ENCODE data around the gene KY. TPM values are rescaled to one million over a fixed set of nuclear protein-coding genes. Genes with fewer than 3 reads are reported as not detected.

KY gene
- total and polyA plus RNA-seq, 2 experiments from 2014 or later, result not detected

DNA sequence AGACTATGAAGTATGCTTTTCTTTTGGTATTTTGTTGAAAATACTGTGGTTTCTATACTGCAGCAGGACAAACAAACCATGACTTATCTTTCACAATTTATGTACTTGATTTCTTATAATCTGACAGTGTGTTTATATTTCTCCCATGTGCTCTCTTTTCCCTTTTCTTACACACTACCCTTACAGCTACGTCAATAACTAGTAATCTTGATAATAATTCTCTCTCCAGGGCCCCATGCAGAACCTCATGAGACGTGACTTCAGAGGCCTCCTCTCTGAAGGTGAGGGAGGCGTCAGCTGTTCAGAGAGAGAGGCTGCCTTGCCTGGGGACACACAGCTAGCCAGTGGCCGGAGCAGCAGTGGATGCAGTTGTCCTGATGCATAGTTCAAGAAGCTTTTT, 35.9 kb downstream of the KY start (continued):
- TF ChIP-seq, protein P1, sequence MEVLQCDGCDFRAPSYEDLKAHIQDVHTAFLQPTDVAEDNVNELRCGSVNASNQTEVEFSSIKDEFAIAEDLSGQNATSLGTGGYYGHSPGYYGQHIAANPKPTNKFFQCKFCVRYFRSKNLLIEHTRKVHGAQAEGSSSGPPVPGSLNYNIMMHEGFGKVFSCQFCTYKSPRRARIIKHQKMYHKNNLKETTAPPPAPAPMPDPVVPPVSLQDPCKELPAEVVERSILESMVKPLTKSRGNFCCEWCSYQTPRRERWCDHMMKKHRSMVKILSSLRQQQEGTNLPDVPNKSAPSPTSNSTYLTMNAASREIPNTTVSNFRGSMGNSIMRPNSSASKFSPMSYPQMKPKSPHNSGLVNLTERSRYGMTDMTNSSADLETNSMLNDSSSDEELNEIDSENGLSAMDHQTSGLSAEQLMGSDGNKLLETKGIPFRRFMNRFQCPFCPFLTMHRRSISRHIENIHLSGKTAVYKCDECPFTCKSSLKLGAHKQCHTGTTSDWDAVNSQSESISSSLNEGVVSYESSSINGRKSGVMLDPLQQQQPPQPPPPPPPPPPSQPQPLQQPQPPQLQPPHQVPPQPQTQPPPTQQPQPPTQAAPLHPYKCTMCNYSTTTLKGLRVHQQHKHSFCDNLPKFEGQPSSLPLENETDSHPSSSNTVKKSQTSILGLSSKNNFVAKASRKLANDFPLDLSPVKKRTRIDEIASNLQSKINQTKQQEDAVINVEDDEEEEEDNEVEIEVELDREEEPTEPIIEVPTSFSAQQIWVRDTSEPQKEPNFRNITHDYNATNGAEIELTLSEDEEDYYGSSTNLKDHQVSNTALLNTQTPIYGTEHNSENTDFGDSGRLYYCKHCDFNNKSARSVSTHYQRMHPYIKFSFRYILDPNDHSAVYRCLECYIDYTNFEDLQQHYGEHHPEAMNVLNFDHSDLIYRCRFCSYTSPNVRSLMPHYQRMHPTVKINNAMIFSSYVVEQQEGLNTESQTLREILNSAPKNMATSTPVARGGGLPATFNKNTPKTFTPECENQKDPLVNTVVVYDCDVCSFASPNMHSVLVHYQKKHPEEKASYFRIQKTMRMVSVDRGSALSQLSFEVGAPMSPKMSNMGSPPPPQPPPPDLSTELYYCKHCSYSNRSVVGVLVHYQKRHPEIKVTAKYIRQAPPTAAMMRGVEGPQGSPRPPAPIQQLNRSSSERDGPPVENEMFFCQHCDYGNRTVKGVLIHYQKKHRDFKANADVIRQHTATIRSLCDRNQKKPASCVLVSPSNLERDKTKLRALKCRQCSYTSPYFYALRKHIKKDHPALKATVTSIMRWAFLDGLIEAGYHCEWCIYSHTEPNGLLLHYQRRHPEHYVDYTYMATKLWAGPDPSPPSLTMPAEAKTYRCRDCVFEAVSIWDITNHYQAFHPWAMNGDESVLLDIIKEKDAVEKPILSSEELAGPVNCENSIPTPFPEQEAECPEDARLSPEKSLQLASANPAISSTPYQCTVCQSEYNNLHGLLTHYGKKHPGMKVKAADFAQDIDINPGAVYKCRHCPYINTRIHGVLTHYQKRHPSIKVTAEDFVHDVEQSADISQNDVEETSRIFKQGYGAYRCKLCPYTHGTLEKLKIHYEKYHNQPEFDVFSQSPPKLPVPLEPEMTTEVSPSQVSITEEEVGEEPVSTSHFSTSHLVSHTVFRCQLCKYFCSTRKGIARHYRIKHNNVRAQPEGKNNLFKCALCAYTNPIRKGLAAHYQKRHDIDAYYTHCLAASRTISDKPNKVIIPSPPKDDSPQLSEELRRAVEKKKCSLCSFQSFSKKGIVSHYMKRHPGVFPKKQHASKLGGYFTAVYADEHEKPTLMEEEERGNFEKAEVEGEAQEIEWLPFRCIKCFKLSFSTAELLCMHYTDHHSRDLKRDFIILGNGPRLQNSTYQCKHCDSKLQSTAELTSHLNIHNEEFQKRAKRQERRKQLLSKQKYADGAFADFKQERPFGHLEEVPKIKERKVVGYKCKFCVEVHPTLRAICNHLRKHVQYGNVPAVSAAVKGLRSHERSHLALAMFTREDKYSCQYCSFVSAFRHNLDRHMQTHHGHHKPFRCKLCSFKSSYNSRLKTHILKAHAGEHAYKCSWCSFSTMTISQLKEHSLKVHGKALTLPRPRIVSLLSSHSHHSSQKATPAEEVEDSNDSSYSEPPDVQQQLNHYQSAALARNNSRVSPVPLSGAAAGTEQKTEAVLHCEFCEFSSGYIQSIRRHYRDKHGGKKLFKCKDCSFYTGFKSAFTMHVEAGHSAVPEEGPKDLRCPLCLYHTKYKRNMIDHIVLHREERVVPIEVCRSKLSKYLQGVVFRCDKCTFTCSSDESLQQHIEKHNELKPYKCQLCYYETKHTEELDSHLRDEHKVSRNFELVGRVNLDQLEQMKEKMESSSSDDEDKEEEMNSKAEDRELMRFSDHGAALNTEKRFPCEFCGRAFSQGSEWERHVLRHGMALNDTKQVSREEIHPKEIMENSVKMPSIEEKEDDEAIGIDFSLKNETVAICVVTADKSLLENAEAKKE (CRISPR knock-in tag; IDR thresholded peaks at IDR 0.05), result no peak
- no peak for TF ChIP-seq EZH2 (IDR thresholded peaks at IDR 0.05; ENCODE audit: low read depth, unreplicated experiment)

DNA sequence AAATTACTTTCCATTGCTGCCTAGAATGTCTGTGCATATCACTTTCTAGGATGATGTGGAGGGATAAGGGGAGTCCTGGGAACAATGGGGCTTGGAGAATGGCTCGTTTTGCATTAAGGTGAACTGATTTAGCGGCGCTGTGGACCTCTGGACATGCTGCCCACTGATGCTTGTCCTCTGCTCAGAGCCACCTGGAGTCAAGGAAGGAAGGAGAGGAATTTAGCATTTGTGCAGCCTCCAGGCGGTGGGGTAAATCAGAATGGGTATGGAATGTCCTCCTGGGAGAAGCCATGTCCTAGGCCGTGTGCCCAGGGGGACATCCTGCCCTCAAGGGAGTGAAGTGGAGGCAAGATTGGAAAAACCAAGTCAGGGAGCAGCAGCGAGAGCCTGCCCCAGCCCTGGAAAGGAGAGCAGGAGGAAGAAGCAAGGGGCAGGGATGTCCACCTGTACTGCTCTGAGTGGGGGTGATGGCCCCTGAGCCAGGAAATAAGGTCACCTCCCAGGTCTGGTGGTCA, 37.8 kb downstream of the KY start:
- ATAC-seq (no peak), DNase-seq (ENCODE audit: low spot score) (no peak)
- Histone ChIP-seq H3K9me2 (ENCODE audit: insufficient read depth) (no peaks in the 10 kb centered on the region), H3K79me2 (replicated peaks; ENCODE audit: insufficient read depth) (no peaks in the 10 kb centered on the region), H3K4me2 (no peak overlapping the region), H3K4me3 (no peak overlapping the region), H3K27me3 (ENCODE audit: insufficient read depth) (no peaks in the 10 kb centered on the region), H3F3A (replicated peaks; ENCODE audit: low read depth) (no peaks in the 10 kb centered on the region), H4K20me1 (replicated peaks; ENCODE audit: insufficient read depth) (no peaks in the 10 kb centered on the region), H3K27ac (ENCODE audit: low read depth) (no peak overlapping the region), H2AFZ (no peak overlapping the region), H3K4me1 (ENCODE audit: insufficient read depth) (no peaks in the 10 kb centered on the region), H3K36me3 (ENCODE audit: insufficient read depth) (no peaks in the 10 kb centered on the region)
- H3K4me3 Mint-ChIP-seq, result no peak overlapping the region
- H3K4me1 Mint-ChIP-seq, result peaks cover 5% of the 10 kb centered on the region; the same call in 2 of the 3 replicates
- H3K27ac Mint-ChIP-seq, result no peak overlapping the region
- no peaks in the 10 kb centered on the region for H3K36me3 Mint-ChIP-seq (ENCODE audit: low read depth)
- peaks cover 5% of the 10 kb centered on the region for H3K27me3 Mint-ChIP-seq (ENCODE audit: insufficient read depth, low read depth, poor library complexity)
- H3K9me3 Mint-ChIP-seq, result no peaks in the 10 kb centered on the region
- TF ChIP-seq CREB1 (CRISPR knock-in tag; IDR thresholded peaks at IDR 0.05; ENCODE audit: low read depth) (no peak), ZNF331 (CRISPR knock-in tag; IDR thresholded peaks at IDR 0.05; ENCODE audit: low read depth) (no peak), ZNF114 (CRISPR knock-in tag; IDR thresholded peaks at IDR 0.05) (no peak), NANOG (IDR thresholded peaks at IDR 0.05; ENCODE audit: borderline replicate concordance) (no peak)
- TF ChIP-seq, protein P1 (CRISPR knock-in tag; IDR thresholded peaks at IDR 0.05), result no peak
- TF ChIP-seq, protein P2, sequence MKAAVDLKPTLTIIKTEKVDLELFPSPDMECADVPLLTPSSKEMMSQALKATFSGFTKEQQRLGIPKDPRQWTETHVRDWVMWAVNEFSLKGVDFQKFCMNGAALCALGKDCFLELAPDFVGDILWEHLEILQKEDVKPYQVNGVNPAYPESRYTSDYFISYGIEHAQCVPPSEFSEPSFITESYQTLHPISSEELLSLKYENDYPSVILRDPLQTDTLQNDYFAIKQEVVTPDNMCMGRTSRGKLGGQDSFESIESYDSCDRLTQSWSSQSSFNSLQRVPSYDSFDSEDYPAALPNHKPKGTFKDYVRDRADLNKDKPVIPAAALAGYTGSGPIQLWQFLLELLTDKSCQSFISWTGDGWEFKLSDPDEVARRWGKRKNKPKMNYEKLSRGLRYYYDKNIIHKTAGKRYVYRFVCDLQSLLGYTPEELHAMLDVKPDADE (IDR thresholded peaks at IDR 0.05), result no peak

All from GM23338 (cell line).